M059J (cell line): Measurements from ENCODE around the gene CBARP. TPM values are rescaled to one million over a fixed set of nuclear protein-coding genes. Genes with fewer than 3 reads are reported as not detected.

Source experiments
- DNase-seq: peaks from one replicate; pipeline ENCODE4 v3.0.0-alpha.2; 2012; ENCODE audit warnings: low read depth
- total RNA-seq: library from RNA; depleted of rRNA; stranded (reverse); fragments of >200 nt; shearing (Covaris generic); gene quantifications from 2 replicates; pipeline ENCODE4 v1.2.3, GENCODE V29; 2014

CBARP gene
- total RNA-seq, 1 experiment from 2014 or later: 4.4 TPM

DNA sequence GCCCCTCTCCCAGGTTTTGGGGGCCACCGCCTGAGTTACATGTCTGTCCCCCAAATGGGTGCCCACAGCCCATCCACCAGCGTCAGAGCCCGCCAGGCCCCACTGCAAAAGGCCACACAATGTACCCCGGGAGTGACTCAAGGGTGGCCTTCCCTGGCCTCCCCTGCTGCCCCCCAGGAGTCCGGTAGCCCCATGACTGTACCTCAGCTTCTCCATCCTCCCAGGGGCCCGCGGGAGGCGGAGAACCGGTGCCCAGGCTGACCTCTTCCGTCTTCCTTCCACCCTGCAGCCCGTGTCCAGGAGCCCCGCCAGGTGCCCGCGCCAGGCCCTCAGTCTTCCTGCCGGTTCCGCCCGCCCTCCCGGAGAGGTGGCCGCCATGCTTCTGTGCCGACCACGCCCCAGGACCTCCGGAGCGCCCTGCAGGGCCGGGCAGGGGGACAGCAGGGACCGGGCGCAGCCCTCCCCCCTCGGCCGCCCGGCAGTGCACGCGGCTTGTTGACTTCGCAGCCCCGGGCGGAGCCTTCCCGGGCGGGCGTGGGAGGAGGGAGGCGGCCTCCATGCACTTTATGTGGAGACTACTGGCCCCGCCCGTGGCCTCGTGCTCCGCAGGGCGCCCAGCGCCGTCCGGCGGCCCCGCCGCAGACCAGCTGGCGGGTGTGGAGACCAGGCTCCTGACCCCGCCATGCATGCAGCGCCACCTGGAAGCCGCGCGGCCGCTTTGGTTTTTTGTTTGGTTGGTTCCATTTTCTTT lies 10.3 kb downstream of the CBARP start:
- DNase-seq: no peak

DNA sequence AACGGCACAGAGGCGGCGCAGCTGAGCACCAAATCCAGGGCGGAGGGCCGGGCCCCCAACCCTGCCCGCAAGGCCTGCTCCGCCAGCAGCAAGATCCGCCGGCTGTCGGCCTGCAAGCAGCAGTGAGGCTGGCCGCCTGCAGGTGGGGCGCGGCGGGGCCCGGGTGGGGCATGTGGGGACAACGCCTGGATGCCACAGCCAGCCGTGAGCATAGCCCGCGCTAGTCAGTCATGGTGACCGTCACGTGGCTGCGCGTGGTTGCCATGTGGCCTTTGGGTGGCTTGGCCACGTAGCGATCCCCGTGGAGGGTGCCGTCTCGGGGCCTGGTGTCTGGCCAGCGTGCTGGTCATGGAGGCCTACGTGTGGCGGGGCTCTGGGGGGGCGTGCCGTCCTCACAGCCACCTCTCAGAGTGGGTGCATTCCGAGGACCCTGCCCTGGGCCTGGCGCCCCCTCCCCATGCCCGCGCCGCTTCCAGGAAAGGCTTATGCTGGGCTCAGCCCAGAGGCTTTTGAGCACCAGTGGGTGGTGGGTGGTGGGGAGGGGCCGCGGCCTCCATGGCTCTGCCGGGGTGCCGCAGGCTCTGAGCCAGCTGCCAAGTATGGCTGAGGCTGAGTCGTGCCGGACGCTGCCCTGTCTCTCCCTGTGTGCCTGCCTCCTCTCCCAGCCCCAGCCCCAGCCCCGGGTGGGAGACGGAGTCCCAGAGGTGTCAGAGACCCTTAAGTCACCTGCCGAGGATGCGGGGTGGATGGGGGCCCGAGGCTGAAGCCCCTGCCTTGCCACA lies 11.1 kb downstream of the CBARP start:
- no peak for DNase-seq

DNA sequence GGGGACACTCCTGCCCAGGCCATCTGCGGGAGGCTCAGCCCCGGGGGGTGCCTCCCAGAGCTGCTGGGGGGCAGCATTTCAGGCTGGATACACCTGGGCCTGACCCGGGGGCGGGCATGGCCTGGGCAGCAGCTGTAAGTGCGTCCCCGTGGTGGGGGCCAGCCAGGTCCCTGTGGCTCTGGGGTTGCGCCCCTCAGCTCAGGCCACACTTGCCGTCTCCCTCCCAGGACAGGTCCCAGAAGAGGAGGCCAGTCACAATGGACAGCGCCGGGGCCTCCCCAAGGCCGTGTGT lies 11.6 kb downstream of the CBARP start:
- DNase-seq: no peak

DNA sequence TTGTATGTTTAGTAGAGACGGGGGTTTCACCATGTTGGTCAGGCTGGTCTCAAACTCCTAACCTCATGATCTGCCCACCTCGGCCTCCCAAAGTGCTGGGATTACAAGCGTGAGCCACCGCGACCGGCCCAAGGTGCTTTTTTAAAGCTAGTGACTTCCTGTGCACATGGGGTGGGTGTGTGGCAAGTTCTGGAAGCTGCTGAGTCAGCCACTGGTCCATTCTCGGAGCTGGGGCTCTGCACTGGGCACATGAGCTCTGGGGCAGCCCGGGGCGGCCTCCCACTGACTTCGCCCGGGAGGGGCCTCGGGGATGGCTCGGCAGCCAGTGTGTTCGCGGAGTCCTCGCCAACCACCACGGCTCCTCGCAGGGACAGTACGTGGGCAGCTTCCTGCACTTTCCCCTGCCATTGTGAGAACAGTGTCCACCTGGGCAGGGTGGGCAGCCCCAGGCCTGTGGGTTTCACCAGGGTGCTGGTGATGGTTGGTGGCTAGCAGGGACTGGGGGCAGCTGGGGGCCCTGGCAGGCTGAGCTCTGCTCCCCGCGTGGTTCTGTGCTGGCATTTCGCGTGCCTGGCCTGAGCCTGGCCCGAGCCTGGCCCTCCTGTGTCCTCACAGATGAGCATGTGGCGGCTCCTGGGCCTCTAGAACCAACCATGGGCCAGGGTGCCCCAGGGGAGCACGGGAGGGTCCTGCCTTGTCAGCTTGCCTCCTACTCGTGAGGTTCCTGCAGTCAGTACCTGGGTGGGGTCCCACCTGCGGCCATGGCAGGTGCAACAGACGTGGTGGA lies 12.2 kb downstream of the CBARP start:
- no peak for DNase-seq

DNA sequence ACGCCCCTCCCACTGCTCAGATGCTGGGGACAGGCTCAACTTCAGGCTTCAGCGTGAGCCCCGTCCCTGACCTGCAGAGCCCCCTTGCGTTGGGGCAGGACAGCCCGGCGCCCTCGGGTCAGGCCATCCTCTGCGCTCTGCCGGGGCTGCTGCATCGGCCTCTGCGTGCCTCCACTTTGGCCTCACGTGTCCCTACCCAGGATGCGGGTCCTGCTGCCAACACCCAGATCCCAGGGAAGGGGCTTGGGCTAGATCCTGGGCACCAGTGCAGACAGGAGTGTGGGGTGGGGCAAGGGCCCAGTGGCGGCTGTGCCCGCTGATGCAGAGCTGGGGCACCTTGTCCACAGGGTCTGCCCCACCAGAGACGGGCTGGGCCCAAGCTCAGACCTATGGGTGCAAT lies 13.0 kb downstream of the CBARP start:
- no peak for DNase-seq

DNA sequence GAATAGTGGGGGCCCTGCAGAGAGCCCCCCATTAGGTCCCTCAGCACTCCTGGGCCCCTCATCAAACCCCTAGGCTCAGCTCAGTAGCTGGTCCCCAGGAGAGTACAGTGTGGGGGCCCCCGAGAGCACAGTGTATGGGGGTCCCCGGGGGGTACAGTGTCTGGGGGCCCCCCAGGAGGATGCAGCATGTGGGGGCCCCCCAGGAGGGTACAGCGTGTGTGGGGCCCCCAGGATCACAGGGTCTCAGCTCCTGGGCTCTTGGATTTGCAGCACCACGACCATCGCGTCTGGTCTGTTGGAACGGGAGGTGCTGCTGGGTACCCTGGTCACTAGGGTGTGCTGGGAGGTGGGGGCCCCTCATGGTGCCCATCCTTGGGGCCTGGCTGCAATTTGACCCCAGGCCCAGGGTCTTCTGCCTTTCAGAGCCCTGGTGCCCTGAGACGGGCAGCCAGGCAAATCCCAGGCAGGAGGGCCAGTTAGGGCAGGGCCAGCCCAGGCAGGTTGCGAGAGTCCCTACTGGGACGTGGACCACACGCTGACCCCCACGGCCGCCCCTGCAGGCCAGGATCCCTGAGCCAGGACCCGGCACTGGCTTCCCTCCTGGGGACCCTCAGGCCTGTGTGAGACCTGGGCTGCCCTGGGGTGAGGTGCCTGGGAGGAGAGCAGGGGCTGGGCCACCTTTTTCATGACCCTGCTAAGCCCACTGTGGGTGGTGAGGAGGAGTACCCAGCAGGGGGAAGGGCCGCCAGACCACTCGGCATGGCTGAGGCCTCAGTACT lies 13.6 kb downstream of the CBARP start:
- DNase-seq: no peak

DNA sequence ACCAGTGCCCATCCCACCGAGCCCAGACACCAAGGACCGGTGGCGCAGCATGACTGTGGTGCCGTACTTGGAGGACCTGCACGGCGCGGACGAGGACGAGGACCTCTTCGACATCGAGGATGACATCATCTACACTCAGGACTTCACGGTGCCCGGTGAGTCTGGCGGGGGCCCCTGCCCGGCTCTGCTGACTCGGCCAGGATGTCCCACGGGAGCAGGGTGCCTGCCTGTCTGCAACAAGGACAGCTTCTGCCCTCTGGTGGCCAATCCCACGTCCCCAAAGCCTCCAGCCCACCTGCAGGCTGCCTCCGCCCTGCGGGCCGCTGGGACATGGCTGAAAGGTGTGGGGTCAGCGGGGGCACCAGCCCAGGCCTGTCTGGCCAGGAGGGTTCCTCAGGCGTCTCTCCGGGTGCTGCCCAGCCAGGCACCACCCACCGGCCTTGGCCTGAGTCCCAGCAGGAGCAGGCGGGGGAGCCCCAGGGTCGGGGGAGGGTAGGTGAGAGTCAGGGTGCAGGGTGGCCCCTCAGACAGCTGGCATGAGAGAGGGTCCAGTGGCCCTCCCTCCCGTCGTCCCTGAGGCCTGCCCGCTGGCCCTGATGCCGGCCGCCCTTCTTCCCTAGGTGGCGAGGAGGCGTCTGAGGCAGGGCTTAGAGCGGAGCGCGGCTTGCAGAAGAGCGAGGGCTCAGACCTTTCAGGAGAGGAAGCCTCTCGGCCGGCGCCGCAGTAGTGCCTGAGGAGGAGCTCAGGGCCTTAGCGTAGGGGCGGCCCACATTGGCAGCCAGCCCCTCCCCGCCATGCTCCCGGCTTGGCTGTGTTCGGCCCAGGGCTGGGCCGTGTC lies 14.6 kb downstream of the CBARP start:
- DNase-seq: peak; percentile 55

DNA sequence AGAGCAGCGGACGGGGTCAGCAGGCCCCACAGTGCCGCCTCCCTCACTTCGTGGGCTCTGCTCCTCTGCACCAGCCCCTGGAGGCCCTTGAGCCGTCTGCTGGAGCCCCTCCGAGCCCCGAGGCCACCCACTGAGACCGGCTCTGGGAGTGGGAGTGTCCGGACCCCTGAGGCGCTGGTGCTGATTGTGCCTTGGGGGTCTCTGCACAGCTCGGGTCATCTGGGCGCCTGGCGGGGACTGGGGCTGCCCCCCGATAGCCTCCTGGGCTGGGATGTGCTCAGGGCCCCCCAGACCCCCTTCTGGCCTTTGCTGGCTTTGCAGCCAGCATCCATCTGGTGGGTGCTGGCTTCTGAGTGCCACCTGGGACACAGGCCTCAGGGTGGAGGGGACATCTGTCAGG lies 15.4 kb downstream of the CBARP start:
- DNase-seq: no peak

DNA sequence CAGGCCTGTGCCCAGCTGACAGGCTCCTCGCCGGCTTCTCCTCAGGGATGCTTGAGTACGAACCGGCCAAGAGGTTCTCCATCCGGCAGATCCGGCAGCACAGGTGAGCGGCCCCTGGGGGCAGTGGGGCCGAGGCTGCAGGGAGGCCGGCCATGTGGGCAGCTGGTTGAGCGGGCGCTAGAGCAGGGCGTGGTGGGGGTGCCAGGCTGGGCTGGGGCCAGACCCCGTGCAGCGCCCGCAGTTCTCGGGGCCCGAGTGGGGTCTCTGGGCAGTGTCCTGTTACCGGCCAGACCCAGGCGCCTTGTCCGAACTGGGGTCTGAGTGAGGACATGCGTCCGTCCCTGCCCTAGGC lies 15.9 kb downstream of the CBARP start:
- no peak for DNase-seq

DNA sequence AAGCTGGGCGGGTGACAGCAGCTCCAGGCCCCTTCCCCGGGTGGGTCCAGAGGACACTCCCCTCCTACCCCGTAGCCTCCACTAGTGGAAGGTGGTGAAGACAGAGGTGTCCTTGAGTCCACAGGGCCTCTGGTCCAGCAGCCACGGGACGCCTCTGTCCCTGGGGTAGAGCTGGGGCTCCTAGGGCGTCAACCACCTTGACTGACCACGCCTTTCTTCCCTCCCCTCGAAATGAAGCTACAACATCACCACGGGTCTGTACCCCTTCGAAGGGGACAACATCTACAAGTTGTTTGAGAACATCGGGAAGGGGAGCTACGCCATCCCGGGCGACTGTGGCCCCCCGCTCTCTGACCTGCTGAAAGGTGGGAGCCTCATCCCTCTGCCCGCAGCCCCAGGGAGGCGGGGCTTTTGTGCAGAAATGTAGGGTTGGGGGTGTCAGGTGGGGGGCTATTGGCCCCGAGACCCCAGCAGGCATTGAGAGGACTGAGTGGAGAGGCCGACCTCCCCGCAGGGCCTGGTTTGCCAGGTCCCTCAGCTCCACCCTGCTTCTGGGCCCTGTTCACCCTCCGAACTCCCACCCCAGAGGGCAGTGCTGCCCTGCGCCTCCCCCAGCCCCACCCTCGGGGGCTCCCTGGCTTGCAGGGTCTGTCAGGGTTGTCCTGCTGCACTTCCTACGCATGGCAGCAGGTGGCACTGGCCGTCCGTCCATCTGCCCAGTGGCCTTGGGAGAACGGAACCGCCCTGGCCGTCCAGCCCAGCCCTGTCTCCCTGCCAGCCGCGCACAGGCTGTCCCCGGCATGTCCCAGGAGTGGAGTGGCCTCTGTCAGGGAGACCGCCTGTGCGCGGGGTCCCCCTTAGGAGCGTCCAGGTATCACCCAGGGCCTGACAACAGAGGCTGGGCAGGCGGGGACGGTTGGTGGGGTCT lies 16.6 kb downstream of the CBARP start:
- no peak for DNase-seq

DNA sequence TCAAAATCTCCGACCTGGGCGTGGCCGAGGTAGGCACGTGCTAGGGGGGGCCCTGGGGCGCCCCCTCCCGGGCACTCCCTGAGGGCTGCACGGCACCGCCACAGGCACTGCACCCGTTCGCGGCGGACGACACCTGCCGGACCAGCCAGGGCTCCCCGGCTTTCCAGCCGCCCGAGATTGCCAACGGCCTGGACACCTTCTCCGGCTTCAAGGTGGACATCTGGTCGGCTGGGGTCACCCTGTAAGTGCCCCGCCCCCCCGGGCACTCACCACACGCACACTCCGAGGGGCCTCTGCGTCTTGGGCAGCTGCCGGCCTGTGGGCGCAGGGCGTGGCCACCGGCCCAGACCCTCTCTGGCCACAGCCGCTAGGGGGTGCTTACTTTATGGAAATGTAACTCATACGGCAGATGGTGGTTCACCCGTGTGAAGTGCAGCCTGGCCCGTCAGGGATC lies 17.3 kb downstream of the CBARP start:
- no peak for DNase-seq

DNA sequence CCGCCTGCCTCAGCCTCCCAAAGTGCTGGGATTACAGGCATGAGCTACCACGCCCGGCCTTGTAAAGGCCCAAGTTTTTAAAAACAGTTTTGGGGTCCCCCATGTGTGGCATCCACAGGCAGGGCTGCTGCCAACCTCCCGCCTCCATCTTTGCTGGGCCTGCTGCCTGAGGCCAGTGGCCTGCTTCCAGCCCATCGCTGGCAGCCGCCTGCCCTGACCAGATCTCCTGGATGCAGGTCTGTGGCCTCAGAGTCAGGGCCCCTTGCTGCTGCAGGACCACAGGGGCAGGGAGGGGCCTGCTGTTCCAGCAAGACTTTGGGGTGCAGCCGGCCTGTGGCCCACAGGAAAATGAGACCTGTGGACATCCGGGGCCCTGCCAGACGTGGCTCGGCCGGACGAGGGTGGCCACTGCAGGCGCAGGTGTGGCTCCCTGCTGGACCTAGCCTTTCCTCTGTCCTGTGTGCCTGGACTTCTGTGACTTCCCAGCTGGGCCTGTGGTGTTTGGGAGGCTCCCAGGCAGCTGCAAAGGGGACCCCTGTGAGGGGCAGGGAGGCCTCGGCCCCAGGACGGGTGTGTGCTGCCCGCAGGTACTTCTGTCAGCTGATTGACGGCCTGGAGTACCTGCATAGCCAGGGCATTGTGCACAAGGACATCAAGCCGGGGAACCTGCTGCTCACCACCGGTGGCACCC lies 17.9 kb downstream of the CBARP start:
- no peak for DNase-seq

DNA sequence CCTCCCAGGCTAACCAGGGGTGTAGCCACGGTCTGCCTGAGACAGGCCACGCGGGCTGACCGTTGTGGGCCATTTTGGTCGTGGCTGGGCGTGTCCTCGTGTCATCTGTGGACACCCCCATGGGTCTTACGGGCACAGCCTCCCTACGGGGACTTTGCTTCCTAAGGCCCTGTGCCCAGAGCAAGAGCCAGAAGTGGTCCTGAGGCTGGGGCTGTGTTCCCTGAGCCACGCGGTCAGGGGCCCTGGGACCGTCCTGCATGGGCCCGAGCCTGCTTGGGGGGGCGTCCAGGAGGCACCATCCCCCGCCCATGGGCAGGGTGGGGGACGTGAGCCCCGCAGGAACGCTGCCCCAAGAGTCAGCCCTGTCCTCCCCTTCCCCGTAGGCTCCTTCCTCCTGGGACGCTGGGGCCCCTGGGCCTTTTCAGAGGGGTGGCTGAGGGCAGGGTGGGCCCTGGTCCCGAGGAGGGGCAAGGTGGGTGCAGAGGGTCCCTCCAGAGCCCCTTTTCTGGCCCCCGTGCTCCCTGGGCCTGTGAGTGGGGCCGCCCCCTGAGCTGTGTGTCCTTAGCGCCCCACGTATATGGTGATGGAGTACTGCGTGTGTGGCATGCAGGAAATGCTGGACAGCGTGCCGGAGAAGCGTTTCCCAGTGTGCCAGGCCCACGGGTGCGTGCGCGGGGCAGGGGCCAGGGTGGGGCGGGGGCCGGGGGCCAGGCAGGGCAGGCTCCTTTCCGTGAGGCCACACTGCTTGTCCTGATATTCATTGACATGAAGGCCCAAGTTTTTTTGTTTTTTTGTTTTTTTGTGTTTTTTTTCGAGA lies 18.8 kb downstream of the CBARP start:
- no peak for DNase-seq

DNA sequence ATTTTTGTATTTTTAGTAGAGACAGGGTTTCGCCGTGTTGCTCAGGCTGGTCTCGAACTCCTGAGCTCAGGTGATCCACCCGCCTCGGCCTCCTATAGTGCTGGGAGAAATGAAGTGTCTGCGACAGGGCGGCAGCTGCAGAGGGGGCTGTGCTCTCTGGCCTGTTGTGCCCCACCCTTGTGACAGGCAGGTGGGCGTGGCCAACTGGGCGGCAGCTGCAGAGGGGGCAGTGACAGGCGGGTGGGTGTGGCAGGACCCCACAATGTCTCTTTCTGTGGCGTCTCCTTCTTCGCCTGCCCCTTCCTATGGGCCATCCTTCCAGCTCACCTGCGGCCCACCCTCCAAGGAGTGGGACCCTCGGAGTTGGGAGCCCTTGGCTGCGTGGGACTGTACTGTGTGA lies 20.4 kb downstream of the CBARP start:
- no peak for DNase-seq

DNA sequence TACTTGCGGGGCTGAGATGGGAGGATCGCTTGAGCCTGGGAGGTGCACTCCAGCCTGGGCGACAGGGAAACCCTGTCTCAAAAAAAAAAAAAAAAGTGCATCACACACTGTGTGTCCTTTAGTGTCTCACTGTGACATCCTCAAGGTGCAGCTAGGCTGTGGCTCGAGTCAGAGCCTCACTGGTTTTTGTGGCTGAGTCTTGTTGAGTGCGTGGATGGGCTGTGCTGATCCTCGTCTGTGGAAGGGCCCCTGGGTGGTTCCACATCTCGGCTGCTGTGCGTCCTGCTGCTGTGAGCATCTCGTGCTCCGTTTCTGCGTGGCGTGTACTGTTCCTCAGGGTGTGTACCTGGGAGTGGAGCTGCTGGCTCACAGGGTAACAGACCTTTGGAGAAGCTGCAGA lies 21.0 kb downstream of the CBARP start:
- DNase-seq: no peak

DNA sequence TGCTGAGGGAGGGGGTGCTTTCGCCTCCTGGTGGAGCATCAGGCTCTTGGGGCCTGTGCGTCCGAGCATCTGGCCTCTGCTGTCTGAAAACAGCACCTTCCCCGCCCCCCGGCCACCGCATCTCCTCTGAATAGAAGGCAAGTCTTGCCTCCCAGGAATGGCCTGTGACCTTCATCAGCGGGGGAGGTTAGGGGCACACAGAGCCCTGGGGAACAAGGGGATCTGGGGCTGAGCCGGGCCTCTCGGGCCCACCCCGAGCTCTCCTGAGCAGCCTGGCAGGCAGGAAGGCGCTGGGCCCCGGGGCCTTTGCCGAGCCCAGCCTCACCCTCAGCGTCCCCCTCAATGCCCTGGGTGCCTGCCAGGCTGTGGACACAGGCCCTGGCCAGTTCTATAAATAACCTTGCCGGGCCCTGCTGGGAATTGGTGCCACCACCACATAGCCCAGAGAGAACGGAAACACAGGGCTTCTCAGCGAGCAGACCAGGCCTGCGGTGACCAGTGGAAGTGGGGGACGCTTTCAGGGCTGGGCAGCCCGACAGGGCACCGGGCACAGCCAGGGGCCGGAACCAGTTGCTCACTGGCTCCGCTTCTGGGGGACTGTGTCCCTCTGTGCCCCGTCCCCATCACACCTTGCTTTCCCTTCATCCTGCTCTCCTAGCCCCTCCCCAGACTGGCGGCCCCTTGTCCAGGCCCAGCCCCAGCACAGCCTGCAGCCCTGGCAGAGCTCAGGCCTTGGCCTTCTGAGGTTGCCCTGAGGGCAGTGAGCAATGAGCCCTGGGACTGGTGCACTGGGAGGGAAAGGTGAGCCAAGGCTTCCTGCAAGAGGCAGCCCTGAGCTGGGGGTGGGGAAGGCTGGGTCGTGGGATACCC lies 22.7 kb downstream of the CBARP start:
- peak; percentile 96 for DNase-seq

DNA sequence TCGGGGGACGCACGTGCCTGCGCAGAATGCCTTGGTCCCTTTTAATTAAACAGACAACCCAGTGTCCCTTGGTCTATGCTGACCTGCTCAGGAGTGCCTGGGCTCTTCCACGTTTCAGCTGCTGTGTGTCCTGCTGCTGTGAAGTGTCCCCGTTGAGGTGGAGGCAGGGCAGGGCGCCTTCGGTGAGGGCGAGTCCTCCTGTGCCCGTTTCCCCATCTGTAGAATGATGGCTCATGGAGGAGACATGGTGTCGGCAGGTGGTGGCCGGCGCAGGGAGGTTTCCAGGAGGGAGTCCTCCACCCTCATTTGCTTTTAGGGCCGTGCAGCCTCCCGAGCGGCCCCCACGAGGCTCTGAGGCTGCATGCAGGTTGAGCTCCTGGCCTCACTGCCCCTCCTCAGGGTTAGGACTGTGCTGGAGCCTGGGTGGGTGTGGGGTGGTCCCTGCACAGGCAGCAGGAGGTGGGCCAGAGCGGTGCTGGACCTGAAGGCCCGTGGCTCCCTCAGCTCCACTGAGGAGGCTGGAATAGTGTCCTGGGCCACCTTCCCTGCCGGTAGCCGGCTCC lies 23.4 kb downstream of the CBARP start:
- no peak for DNase-seq
